H1 (cell line): ENCODE data around the gene NDUFAF8. TPM values are rescaled to one million over a fixed set of nuclear protein-coding genes. Genes with fewer than 3 reads are reported as not detected.

Source experiments
- CTCF ChIA-PET: fragments of 300-600 bp; sonication (Branson Sonifier 250); formaldehyde crosslinking; loops from one replicate; lab custom pipeline; 2021; ENCODE audit not compliant: partially characterized antibody; lab: Charles Lee
- POLR2A ChIA-PET: fragments of 300-600 bp; sonication (Branson Sonifier 250); formaldehyde crosslinking; loops from one replicate; lab custom pipeline; 2021; ENCODE audit warnings: inconsistent platforms; ENCODE audit not compliant: partially characterized antibody; lab: Charles Lee
- DNase-seq, 2 experiments: peaks; one replicate each; pipeline versions ENCODE4 v3.0.0 to v3.0.0-alpha.2; 2010 to 2022; ENCODE audit warnings: low spot score in 2 of 2, low read depth in 1 of 2, mixed read lengths in 1 of 2
- FAIRE-seq: peaks from 2 replicates; lab custom pipeline; 2011; peaks lifted over from hg19 to GRCh38; lab: Jason Lieb, UNC
- H2AFZ ChIP-seq: 2 replicates; pipeline ENCODE4 v1.8.1; 2012; ENCODE audit warnings: low read length, inconsistent platforms
- H2AK5ac ChIP-seq: 2 replicates; pipeline ENCODE4 v1.6.1; 2013; ENCODE audit warnings: low read depth, low read length
- H2BK120ac ChIP-seq: replicated peaks from 2 replicates; pipeline ENCODE3; 2013; ENCODE audit warnings: low read depth, low read length, inconsistent platforms
- H2BK12ac ChIP-seq: 2 replicates; pipeline ENCODE4 v1.6.1; 2013; ENCODE audit warnings: low read depth, low read length
- H2BK15ac ChIP-seq: 2 replicates; pipeline ENCODE4 v1.6.1; 2013; ENCODE audit warnings: low read length
- H2BK20ac ChIP-seq: 2 replicates; pipeline ENCODE4 v1.6.1; 2013; ENCODE audit warnings: low read length
- H2BK5ac ChIP-seq: 2 replicates; pipeline ENCODE4 v1.6.1; 2013; ENCODE audit warnings: low read depth, low read length
- H3K14ac ChIP-seq: 2 replicates; pipeline ENCODE4 v1.6.1; 2013; ENCODE audit warnings: inconsistent platforms; ENCODE audit not compliant: insufficient read length
- H3K18ac ChIP-seq: 2 replicates; pipeline ENCODE4 v1.6.1; 2013; ENCODE audit warnings: low read length; ENCODE audit errors: extremely low read depth
- H3K23ac ChIP-seq: 2 replicates; pipeline ENCODE4 v1.6.1; 2013; ENCODE audit warnings: inconsistent platforms; ENCODE audit not compliant: insufficient read length
- H3K23me2 ChIP-seq: 2 replicates; pipeline ENCODE4 v1.6.1; 2013; ENCODE audit warnings: low read depth, low read length
- H3K27ac ChIP-seq: 2 replicates; pipeline ENCODE4 v1.6.1; 2011; ENCODE audit warnings: low read depth, low read length, inconsistent platforms
- H3K27me3 ChIP-seq, 4 experiments: replicated peaks in 1 of 4; 1 replicate in 1 of 4; 2 replicates in 3 of 4; pipeline versions ENCODE4 v1.6.1 to v1.8.1; 2011 to 2013; ENCODE audit warnings: low read length in 3 of 4, mild to moderate bottlenecking in 3 of 4, inconsistent platforms in 2 of 4, mixed read lengths in 2 of 4, moderate library complexity in 1 of 4; ENCODE audit not compliant: control insufficient read depth in 3 of 4, insufficient read depth in 3 of 4; ENCODE audit errors: extremely low read depth in 1 of 4
- H3K36me3 ChIP-seq, 4 experiments: 2 replicates each; pipeline versions ENCODE4 v1.6.1 to v1.8.1; 2011 to 2013; ENCODE audit warnings: mild to moderate bottlenecking in 4 of 4, low read length in 3 of 4, moderate library complexity in 2 of 4, control low read depth in 1 of 4, inconsistent platforms in 1 of 4; ENCODE audit not compliant: insufficient read depth in 4 of 4, control insufficient read depth in 2 of 4
- H3K4ac ChIP-seq: replicated peaks from 2 replicates; pipeline ENCODE3; 2013; ENCODE audit warnings: low read length, low read depth, mixed read lengths, inconsistent platforms; ENCODE audit not compliant: insufficient read length
- H3K4me1 ChIP-seq, 4 experiments: replicated peaks in 1 of 4; 1 replicate in 1 of 4; 2 replicates in 3 of 4; pipeline versions ENCODE4 v1.6.1 to v1.8.1; 2011 to 2013; ENCODE audit warnings: low read length in 3 of 4, inconsistent platforms in 2 of 4, mixed read lengths in 1 of 4; ENCODE audit not compliant: insufficient read depth in 4 of 4, control insufficient read depth in 3 of 4
- H3K4me2 ChIP-seq, 2 experiments: 2 replicates each; pipeline versions ENCODE4 v1.6.1 to v1.8.1; 2011 to 2013; ENCODE audit warnings: low read depth in 2 of 2, low read length in 2 of 2, control low read depth in 1 of 2, inconsistent platforms in 1 of 2, mild to moderate bottlenecking in 1 of 2; ENCODE audit not compliant: insufficient read depth in 1 of 2
- H3K4me3 ChIP-seq, 4 experiments: fragments of 200-600, 300-600 bp in 1 of 4; sonication (generic), shearing (Covaris generic), sonication (Bioruptor Twin) in 1 of 4; 2 replicates each; pipeline versions ENCODE4 v1.5.1 to v1.8.1; 2011 to 2016; ENCODE audit warnings: low read length in 4 of 4, low read depth in 3 of 4, control low read depth in 2 of 4, inconsistent platforms in 2 of 4, mild to moderate bottlenecking in 2 of 4, mixed read lengths in 1 of 4, moderate library complexity in 1 of 4; ENCODE audit not compliant: insufficient read depth in 2 of 4; ENCODE audit errors: extremely low read depth in 1 of 4
- H3K56ac ChIP-seq: replicated peaks from 2 replicates; pipeline ENCODE3; 2013; ENCODE audit warnings: low read depth, mild to moderate bottlenecking, mixed read lengths, low read length, inconsistent platforms; ENCODE audit not compliant: insufficient read length
- H3K79me1 ChIP-seq: 2 replicates; pipeline ENCODE4 v1.6.1; 2013; ENCODE audit warnings: low read depth, low read length, control low read depth
- H3K79me2 ChIP-seq, 2 experiments: 2 replicates each; pipeline versions ENCODE4 v1.6.1 to v1.8.1; 2012 to 2013; ENCODE audit warnings: low read length in 2 of 2, mild to moderate bottlenecking in 2 of 2, inconsistent platforms in 1 of 2; ENCODE audit not compliant: insufficient read depth in 2 of 2, control insufficient read depth in 1 of 2
- H3K9ac ChIP-seq, 4 experiments: replicated peaks in 1 of 4; 1 replicate in 1 of 4; 2 replicates in 3 of 4; pipeline versions ENCODE4 v1.6.1 to v1.8.1; 2011 to 2013; ENCODE audit warnings: low read depth in 3 of 4, low read length in 3 of 4, control low read depth in 2 of 4, mild to moderate bottlenecking in 2 of 4, moderate library complexity in 2 of 4, inconsistent platforms in 1 of 4; ENCODE audit errors: extremely low read depth in 1 of 4
- H3K9me3 ChIP-seq, 2 experiments: 2 replicates each; pipeline versions ENCODE4 v1.6.1 to v1.8.1; 2012 to 2013; ENCODE audit warnings: mild to moderate bottlenecking in 2 of 2, moderate library complexity in 2 of 2, control low read depth in 1 of 2, inconsistent platforms in 1 of 2, low read depth in 1 of 2, low read length in 1 of 2, mixed read lengths in 1 of 2; ENCODE audit not compliant: insufficient read depth in 2 of 2
- H4K20me1 ChIP-seq, 2 experiments: replicated peaks in 1 of 2; 2 replicates each; pipeline versions ENCODE3 to v1.8.1; 2011 to 2013; ENCODE audit warnings: inconsistent platforms in 2 of 2, low read length in 2 of 2, mild to moderate bottlenecking in 1 of 2; ENCODE audit not compliant: insufficient read depth in 2 of 2, control insufficient read depth in 1 of 2
- H4K5ac ChIP-seq: 2 replicates; pipeline ENCODE4 v1.6.1; 2013; ENCODE audit warnings: low read length, low read depth, mixed read lengths, inconsistent platforms; ENCODE audit not compliant: insufficient read length
- H4K8ac ChIP-seq: 2 replicates; pipeline ENCODE4 v1.8.0; 2013; ENCODE audit warnings: mild to moderate bottlenecking, moderate library complexity, low read length, inconsistent platforms; ENCODE audit not compliant: insufficient read depth; ENCODE audit errors: extremely low read depth
- H4K91ac ChIP-seq: replicated peaks from 2 replicates; pipeline ENCODE3; 2013; ENCODE audit warnings: low read length, mixed read lengths, inconsistent platforms; ENCODE audit not compliant: insufficient read length
- ASH2L ChIP-seq: fragments of 200-600, 300-600 bp; sonication (generic); IDR thresholded peaks from one replicate; pipeline ENCODE4 v1.7.1; 2017; ENCODE audit warnings: low read length
- ATF3 ChIP-seq: IDR thresholded peaks from 2 replicates; pipeline ENCODE4 v1.6.1; 2011; ENCODE audit warnings: low read depth, mild to moderate bottlenecking, low read length; ENCODE audit not compliant: insufficient read depth
- BCL11A ChIP-seq, 2 experiments: IDR thresholded peaks; one replicate each; pipeline ENCODE4 v1.6.1; 2011; ENCODE audit warnings: low read depth in 2 of 2, low read length in 2 of 2, mild to moderate bottlenecking in 2 of 2
- EGR1 ChIP-seq: IDR thresholded peaks from 2 replicates; pipeline ENCODE4 v1.6.1; 2011; ENCODE audit warnings: low read depth, low read length, borderline replicate concordance
- HDAC6 ChIP-seq: IDR thresholded peaks from one replicate; pipeline ENCODE4 v1.7.1; 2012; ENCODE audit warnings: low read depth, mild to moderate bottlenecking, inconsistent platforms, low read length, moderate library complexity
- JUN ChIP-seq: IDR thresholded peaks from 2 replicates; pipeline ENCODE4 v1.6.1; 2011; ENCODE audit warnings: low read depth, mild to moderate bottlenecking, improper control_type of control experiment, low read length
- KDM1A ChIP-seq: fragments of 200-600, 300-600 bp; sonication (generic); IDR thresholded peaks from 2 replicates; pipeline ENCODE4 v1.7.1; 2016; ENCODE audit warnings: mild to moderate bottlenecking, low read length, borderline replicate concordance
- SIN3A ChIP-seq, 2 experiments: IDR thresholded peaks in 1 of 2; conservative IDR thresholded peaks in 1 of 2; 2 replicates each; pipeline ENCODE4 v1.6.1; 2011 to 2012; ENCODE audit warnings: low read length in 2 of 2, improper control_type of control experiment in 1 of 2, low read depth in 1 of 2, mild to moderate bottlenecking in 1 of 2
- SIRT6 ChIP-seq: IDR thresholded peaks from one replicate; pipeline ENCODE4 v1.7.1; 2012; ENCODE audit warnings: low read length, inconsistent platforms
- SIX5 ChIP-seq: IDR thresholded peaks from 2 replicates; pipeline ENCODE4 v1.6.1; 2011; ENCODE audit warnings: mild to moderate bottlenecking, low read depth, low read length
- SP1 ChIP-seq: IDR thresholded peaks from 2 replicates; pipeline ENCODE4 v1.6.1; 2011; ENCODE audit warnings: low read depth, low read length
- SP2 ChIP-seq: IDR thresholded peaks from 2 replicates; pipeline ENCODE4 v1.6.1; 2012; ENCODE audit warnings: mild to moderate bottlenecking, low read length, inconsistent platforms
- TAF1 ChIP-seq: IDR thresholded peaks from 2 replicates; pipeline ENCODE4 v1.6.1; 2011; ENCODE audit warnings: mild to moderate bottlenecking, low read depth, low read length
- TBP ChIP-seq: IDR thresholded peaks from 2 replicates; pipeline ENCODE4 v1.6.1; 2011; ENCODE audit warnings: low read depth, low read length, improper control_type of control experiment
- TEAD4 ChIP-seq: IDR thresholded peaks from 2 replicates; pipeline ENCODE4 v1.6.1; 2012; ENCODE audit warnings: low read depth, low read length, inconsistent platforms, mixed read lengths
- WGBS, 2 experiments: shearing (Covaris generic) in 1 of 2; methylation state at CpG; one replicate each; pipeline versions ENCODE4 v1.1.6 to v1.1.7; 2013 to 2015; ENCODE audit warnings: low lambda C conversion rate in 2 of 2, mixed read lengths in 2 of 2, inconsistent platforms in 1 of 2, low coverage in 1 of 2, missing lambda C conversion rate in 1 of 2; ENCODE audit not compliant: insufficient replicate concordance in 2 of 2, insufficient coverage in 1 of 2, insufficient read length in 1 of 2; ENCODE audit errors: extremely low coverage in 1 of 2, missing lambda C conversion rate in 1 of 2; 5-methylcytosine and 5-hydroxymethylcytosine counted together
- polyA plus RNA-seq, 7 experiments: library from polyadenylated mRNA; depleted of rRNA in 3 of 7; stranded (reverse) in 5 of 7; unstranded in 2 of 7; fragments of >200 nt in 5 of 7; fragments of 200-250 nt in 2 of 7; gene quantifications; 1 replicate in 5 of 7; 2 replicates in 1 of 7; 4 replicates in 1 of 7; pipeline versions ENCODE4 v1.2.1 to v1.2.3, GENCODE V29; 2011 to 2013; ENCODE audit warnings: missing spikeins in 2 of 7, mixed read lengths in 2 of 7
- total RNA-seq: library from RNA; stranded (reverse); fragmentation: NEBNext Ultra II Directional; extraction: Animal tissue kit (Norgen Biotek cat#: 25700); gene quantifications from 2 replicates; pipeline ENCODE4 v1.2.1, GENCODE V29; 2021

NDUFAF8 gene
- total and polyA plus RNA-seq, 2 of the 8 experiments (the other 6 are each of a cell fraction or from before 2014, with no cell fraction given) = 48.9 to 91.1 TPM

- Histone ChIP-seq H3K4me1 (no peaks in the 10 kb centered on the region; a peak in 1 of 7 replicates), H4K20me1 (peaks cover 3 to 14% of the 10 kb centered on the region in 2 experiments), H3K36me3 (peaks cover 0 to 3% (median 0%) of the 10 kb centered on the region in 4 experiments; a peak in 3 of 8 replicates), H2AK5ac (no peak overlapping the region), H3K4me3 (no peak overlapping the region), H4K5ac (no peak overlapping the region), H3K9ac (no peak overlapping the region), H3K23ac (no peak overlapping the region), H2BK120ac (no peak overlapping the region), H3K4me2 (no peak overlapping the region), H4K91ac (no peak overlapping the region), H2AFZ (no peak overlapping the region), H3K18ac (no peak overlapping the region)
- CTCF ChIA-PET = interaction anchor here (1.0 to 1.5 kb wide), 3 partner anchors 12 to 176 kb away, joined by 3 to 4 read pairs (median 3); no protein-coding TSS in a partner anchor
- no peak for DNase-seq
- no peak for TF ChIP-seq TBP
- TF ChIP-seq BCL11A (IDR thresholded peaks at IDR 0.05; ENCODE audit: low read depth in 2 of 2, low read length in 2 of 2) = no peak
- TF ChIP-seq SP2 = no peak
- no peak for TF ChIP-seq TAF1
- TF ChIP-seq TEAD4 = no peak
- no peak for TF ChIP-seq ASH2L
- TF ChIP-seq EGR1 = no peak
- TF ChIP-seq SIRT6 = no peak
- TF ChIP-seq ATF3 = no peak
- no peak for TF ChIP-seq SIX5
- TF ChIP-seq SIN3A (conservative IDR thresholded peaks at IDR 0.05 in 1 of 2, IDR thresholded peaks at IDR 0.05 in 1 of 2; ENCODE audit: low read depth in 1 of 2, low read length in 2 of 2) = no peak
- TF ChIP-seq HDAC6 = no peak
- no peak for TF ChIP-seq SP1
- no peak for TF ChIP-seq JUN
- TF ChIP-seq KDM1A = no peak
- TF ChIP-seq, all 59 proteins: peak for 0
- no peaks in the 10 kb centered on the region; a peak in 2 of 4 replicates for H3K79me2 ChIP-seq
- peaks cover 3% of the 10 kb centered on the region; the same call in 1 of the 2 replicates for H3K23me2 ChIP-seq
- no peak overlapping the region for H3K4ac ChIP-seq
- H2BK20ac ChIP-seq = no peak overlapping the region
- H3K79me1 ChIP-seq = peaks cover 5% of the 10 kb centered on the region; the same call in 1 of the 2 replicates
- H3K27ac ChIP-seq = no peak overlapping the region
- no peak overlapping the region for H2BK15ac ChIP-seq
- H4K8ac ChIP-seq = no peak overlapping the region
- H3K27me3 ChIP-seq = no peaks in the 10 kb centered on the region
- no peak overlapping the region for H2BK5ac ChIP-seq
- no peak overlapping the region for H3K14ac ChIP-seq
- FAIRE-seq = no peak
- no peaks in the 10 kb centered on the region for H3K9me3 ChIP-seq
- POLR2A ChIA-PET = no interaction called here
- H3K56ac ChIP-seq = no peak overlapping the region
- no peak overlapping the region for H2BK12ac ChIP-seq
- 94% methylated on average over 8 of the region's 10 CpGs; no CpG with 5 or more reads in 1 of the 2 experiments for WGBS, 2 experiments
Measured at GRCh38 chr17:81208651-81209050, 30.5 kb upstream of the NDUFAF8 start.
